Neuronal stem cell (in vitro differentiated cells): ENCODE measurements around the gene CNTNAP2.

Source experiments
- DNase-seq: peaks from one replicate; pipeline ENCODE4 v3.0.0-alpha.2; 2013; ENCODE audit warnings: low spot score
- H2AFZ ChIP-seq: one replicate; pipeline ENCODE4 v1.6.1; 2013; ENCODE audit warnings: mild to moderate bottlenecking, low read length, inconsistent platforms
- H2AK5ac ChIP-seq: 2 replicates; pipeline ENCODE4 v1.6.1; 2013; ENCODE audit warnings: low read depth, mild to moderate bottlenecking, inconsistent platforms, low read length, moderate library complexity, mixed read lengths
- H2BK120ac ChIP-seq: 2 replicates; pipeline ENCODE4 v1.6.1; 2013; ENCODE audit warnings: low read depth, mild to moderate bottlenecking, inconsistent platforms, low read length, moderate library complexity, mixed read lengths
- H2BK12ac ChIP-seq: one replicate; pipeline ENCODE4 v1.6.1; 2013; ENCODE audit warnings: low read length, inconsistent platforms
- H2BK15ac ChIP-seq: 2 replicates; pipeline ENCODE4 v1.6.1; 2013; ENCODE audit warnings: mild to moderate bottlenecking, low read length, inconsistent platforms, mixed read lengths
- H2BK5ac ChIP-seq: one replicate; pipeline ENCODE4 v1.6.1; 2013; ENCODE audit warnings: inconsistent platforms, mild to moderate bottlenecking, low read length, moderate library complexity
- H3K14ac ChIP-seq: one replicate; pipeline ENCODE4 v1.6.1; 2013; ENCODE audit warnings: low read length, inconsistent platforms
- H3K18ac ChIP-seq: 2 replicates; pipeline ENCODE4 v1.6.1; 2013; ENCODE audit warnings: low read length, inconsistent platforms
- H3K23ac ChIP-seq: 2 replicates; pipeline ENCODE4 v1.6.1; 2013; ENCODE audit warnings: low read depth, mild to moderate bottlenecking, mixed read lengths, low read length, inconsistent platforms; ENCODE audit not compliant: poor library complexity
- H3K27ac ChIP-seq: replicated peaks from 3 replicates; pipeline ENCODE4 v1.5.1; 2013; ENCODE audit warnings: low read length, inconsistent platforms
- H3K27me3 ChIP-seq, 3 experiments: 2 replicates each; pipeline ENCODE4 v1.6.1; 2013; ENCODE audit warnings: low read length in 3 of 3, mild to moderate bottlenecking in 2 of 3, inconsistent platforms in 1 of 3, low read depth in 1 of 3, mixed read lengths in 1 of 3, moderate library complexity in 1 of 3; ENCODE audit not compliant: control insufficient read depth in 3 of 3, insufficient read depth in 3 of 3
- H3K36me3 ChIP-seq, 2 donors: replicated peaks in 1 of 2; 2 replicates each; pipeline ENCODE4 v1.6.1; 2013; ENCODE audit warnings: low read length in 2 of 2; ENCODE audit not compliant: control insufficient read depth in 2 of 2, insufficient read depth in 2 of 2
- H3K4ac ChIP-seq: 2 replicates; pipeline ENCODE4 v1.6.1; 2013; ENCODE audit warnings: inconsistent platforms, mild to moderate bottlenecking, low read length, moderate library complexity
- H3K4me1 ChIP-seq, 2 donors: 1 replicate in 1 of 2; 2 replicates in 1 of 2; pipeline ENCODE4 v1.6.1; 2013; ENCODE audit warnings: low read length in 2 of 2, low read depth in 1 of 2; ENCODE audit not compliant: control insufficient read depth in 2 of 2, insufficient read depth in 1 of 2
- H3K4me2 ChIP-seq: one replicate; pipeline ENCODE4 v1.6.1; 2013; ENCODE audit warnings: mild to moderate bottlenecking, low read length, inconsistent platforms; ENCODE audit not compliant: insufficient read depth, poor library complexity, severe bottlenecking
- H3K4me3 ChIP-seq, 2 donors: 2 replicates each; pipeline ENCODE4 v1.5.1; 2013; ENCODE audit warnings: low read length in 2 of 2, mild to moderate bottlenecking in 2 of 2, inconsistent platforms in 1 of 2, moderate library complexity in 1 of 2
- H3K79me1 ChIP-seq: one replicate; pipeline ENCODE4 v1.6.1; 2013; ENCODE audit warnings: low read depth, mild to moderate bottlenecking, inconsistent platforms, low read length, moderate library complexity
- H3K9ac ChIP-seq: one replicate; pipeline ENCODE4 v1.6.1; 2013; ENCODE audit warnings: mild to moderate bottlenecking, low read depth, low read length, inconsistent platforms; ENCODE audit not compliant: poor library complexity
- H3K9me3 ChIP-seq, 2 donors: replicated peaks in 1 of 2; 2 replicates each; pipeline versions ENCODE3 to v1.6.1; 2013; ENCODE audit warnings: low read length in 2 of 2, mild to moderate bottlenecking in 2 of 2, inconsistent platforms in 1 of 2, low read depth in 1 of 2, mixed read lengths in 1 of 2, moderate library complexity in 1 of 2; ENCODE audit not compliant: control insufficient read depth in 2 of 2, insufficient read depth in 1 of 2
- H4K8ac ChIP-seq: one replicate; pipeline ENCODE4 v1.6.1; 2013; ENCODE audit warnings: low read depth, mild to moderate bottlenecking, inconsistent platforms, low read length, moderate library complexity
- H4K91ac ChIP-seq: one replicate; pipeline ENCODE4 v1.6.1; 2013; ENCODE audit warnings: low read length, low read depth, mild to moderate bottlenecking, inconsistent platforms; ENCODE audit not compliant: poor library complexity
- WGBS, 2 donors: extraction: QIAGEN DNeasy Blood & Tissue Kit; methylation state at CpG; one replicate each; pipeline ENCODE4 v1.1.7; 2013; ENCODE audit warnings: missing lambda C conversion rate in 2 of 2, mixed read lengths in 1 of 2; ENCODE audit not compliant: insufficient read length in 2 of 2, insufficient replicate concordance in 1 of 2; ENCODE audit errors: extremely low coverage in 2 of 2; 5-methylcytosine and 5-hydroxymethylcytosine counted together

Gene CNTNAP2

GRCh38 chr7:146655928-146656797, 539.6 kb downstream of the CNTNAP2 start:
- Histone ChIP-seq H2BK5ac (no peak overlapping the region), H3K18ac (no peak overlapping the region), H3K27me3 (no peaks in the 10 kb centered on the region), H2AK5ac (no peak overlapping the region), H3K23ac (no peak overlapping the region), H3K4ac (no peak overlapping the region), H3K79me1 (no peaks in the 10 kb centered on the region), H3K14ac (no peak overlapping the region), H2BK120ac (no peak overlapping the region), H3K9me3 (no peaks in the 10 kb centered on the region), H4K8ac (no peak overlapping the region), H3K27ac (no peak overlapping the region), H4K91ac (no peak overlapping the region), H3K4me3 (no peak overlapping the region), H2AFZ (no peak overlapping the region), H3K36me3 (no peaks in the 10 kb centered on the region), H3K4me2 (no peak overlapping the region), H2BK15ac (no peak overlapping the region), H3K9ac (no peak overlapping the region), H2BK12ac (no peak overlapping the region), H3K4me1 (no peaks in the 10 kb centered on the region)
- no CpG with 5 or more reads among the region's 9 CpGs for WGBS, 2 donors
- no peak for DNase-seq

GRCh38 chr7:146656988-146657387, 540.4 kb downstream of the CNTNAP2 start:
- Histone ChIP-seq H4K8ac (no peak overlapping the region), H3K14ac (no peak overlapping the region), H3K23ac (no peak overlapping the region), H3K79me1 (no peaks in the 10 kb centered on the region), H4K91ac (no peak overlapping the region), H3K18ac (no peak overlapping the region), H2AFZ (no peak overlapping the region), H3K9ac (no peak overlapping the region), H2BK120ac (no peak overlapping the region), H3K4me2 (no peak overlapping the region), H2BK12ac (no peak overlapping the region), H3K4me1 (no peaks in the 10 kb centered on the region), H2BK15ac (no peak overlapping the region), H3K9me3 (no peaks in the 10 kb centered on the region), H3K4me3 (no peak overlapping the region), H3K27me3 (no peaks in the 10 kb centered on the region), H3K4ac (no peak overlapping the region), H2AK5ac (no peak overlapping the region), H3K36me3 (no peaks in the 10 kb centered on the region), H2BK5ac (no peak overlapping the region), H3K27ac (no peak overlapping the region)
- DNase-seq = no peak
- WGBS, 2 donors = no CpG with 5 or more reads among the region's 1 CpG

GRCh38 chr7:146658604-146659003, 542.0 kb downstream of the CNTNAP2 start:
- H2BK15ac ChIP-seq = no peak overlapping the region
- no peaks in the 10 kb centered on the region for H3K36me3 ChIP-seq
- H3K27ac ChIP-seq = no peak overlapping the region
- WGBS, 2 donors = no CpG with 5 or more reads among the region's 4 CpGs
- DNase-seq = no peak
- no peak overlapping the region for H2BK120ac ChIP-seq
- no peak overlapping the region for H3K4me3 ChIP-seq
- H3K27me3 ChIP-seq = no peaks in the 10 kb centered on the region
- H2AFZ ChIP-seq = no peak overlapping the region
- H4K91ac ChIP-seq = no peak overlapping the region
- H3K14ac ChIP-seq = no peak overlapping the region
- H2BK12ac ChIP-seq = no peak overlapping the region
- no peak overlapping the region for H2BK5ac ChIP-seq
- no peak overlapping the region for H3K18ac ChIP-seq
- H3K9me3 ChIP-seq = no peaks in the 10 kb centered on the region
- H3K23ac ChIP-seq = no peak overlapping the region
- no peak overlapping the region for H3K4me2 ChIP-seq
- no peak overlapping the region for H2AK5ac ChIP-seq
- no peak overlapping the region for H3K4ac ChIP-seq
- no peaks in the 10 kb centered on the region for H3K79me1 ChIP-seq
- no peaks in the 10 kb centered on the region for H3K4me1 ChIP-seq
- H3K9ac ChIP-seq = no peak overlapping the region
- H4K8ac ChIP-seq = no peak overlapping the region

GRCh38 chr7:146659732-146660131, 543.1 kb downstream of the CNTNAP2 start:
- H3K23ac ChIP-seq = no peak overlapping the region
- H3K27me3 ChIP-seq = no peaks in the 10 kb centered on the region
- no peak overlapping the region for H3K4ac ChIP-seq
- H3K36me3 ChIP-seq = no peaks in the 10 kb centered on the region
- H2AK5ac ChIP-seq = no peak overlapping the region
- no peak overlapping the region for H2BK12ac ChIP-seq
- H4K91ac ChIP-seq = no peak overlapping the region
- no peak overlapping the region for H2BK120ac ChIP-seq
- H4K8ac ChIP-seq = no peak overlapping the region
- no CpG with 5 or more reads among the region's 3 CpGs for WGBS, 2 donors
- no peak for DNase-seq
- H3K27ac ChIP-seq = no peak overlapping the region
- H3K4me2 ChIP-seq = no peak overlapping the region
- no peak overlapping the region for H3K9ac ChIP-seq
- H3K18ac ChIP-seq = no peak overlapping the region
- no peaks in the 10 kb centered on the region for H3K79me1 ChIP-seq
- no peak overlapping the region for H3K4me3 ChIP-seq
- H2AFZ ChIP-seq = no peak overlapping the region
- H3K14ac ChIP-seq = no peak overlapping the region
- H3K4me1 ChIP-seq = no peaks in the 10 kb centered on the region
- H2BK5ac ChIP-seq = no peak overlapping the region
- no peak overlapping the region for H2BK15ac ChIP-seq
- H3K9me3 ChIP-seq = no peaks in the 10 kb centered on the region
